NCI-H526 (cell line): ENCODE results near the gene SNURF.
"Not testable (repeated sequence)": the region's sequence is repeated elsewhere in the genome, so short reads cannot be mapped to it uniquely, and the experiment has no call there.

Experiments used
- DNase-seq, 2 experiments: peaks; one replicate each; lab custom pipeline; 2025; lab: John Stamatoyannopoulos, UW

The SNURF gene

GRCh38 chr15:24954783-24955530 is at the start of gene SNURF, which contains the start of gene SNRPN:
Gene SNURF, plus strand, starts transcription at chr15:24954987. Its CDS starts 62 bp downstream, at chr15:24955049.
Gene SNRPN, plus strand, starts transcription at chr15:24954987. Its CDS starts 19,467 bp downstream, at chr15:24974454.
- peak in 1 of 2 experiments; percentile 47 for DNase-seq

GRCh38 chr15:24916305-24917009 is 38.3 kb upstream of the SNURF start:
- DNase-seq: no peak

- DNase-seq: no peak
Measured at GRCh38 chr15:24917431-24917830, 37.4 kb upstream of the SNURF start.

- peak; percentile 62 to 65 for DNase-seq
Measured at GRCh38 chr15:24919446-24919845, 35.3 kb upstream of the SNURF start.

GRCh38 chr15:24922781-24923180 is 32.0 kb upstream of the SNURF start:
- not testable (repeated sequence) for DNase-seq

- DNase-seq: no peak
Measured at GRCh38 chr15:24924153-24924552, 30.6 kb upstream of the SNURF start.

- DNase-seq: no peak
Measured at GRCh38 chr15:24924621-24925020, 30.2 kb upstream of the SNURF start.

GRCh38 chr15:24931874-24932732 is 22.7 kb upstream of the SNURF start:
- DNase-seq: not testable (repeated sequence)

GRCh38 chr15:24933716-24934115 is 21.1 kb upstream of the SNURF start:
- DNase-seq: no peak

GRCh38 chr15:24938224-24938623 is 16.6 kb upstream of the SNURF start:
- not testable (repeated sequence) for DNase-seq

GRCh38 chr15:24940236-24940635 is 14.6 kb upstream of the SNURF start:
- DNase-seq: no peak

GRCh38 chr15:24943361-24943760 is 11.4 kb upstream of the SNURF start:
- no peak for DNase-seq

GRCh38 chr15:24944954-24945353 is 9.8 kb upstream of the SNURF start:
- no peak for DNase-seq

GRCh38 chr15:24945711-24946110 is 9.1 kb upstream of the SNURF start:
- DNase-seq: no peak

GRCh38 chr15:24948495-24948894 is 6.3 kb upstream of the SNURF start:
- DNase-seq: no peak

- peak in 1 of 2 experiments; percentile 4 for DNase-seq
Measured at GRCh38 chr15:24955531-24955921, 739 bp downstream of the SNURF start.

- peak; percentile 71 to 78 for DNase-seq
Measured at GRCh38 chr15:24956111-24956838, 1.5 kb downstream of the SNURF start.

GRCh38 chr15:24957691-24958090 is 2.9 kb downstream of the SNURF start:
- no peak for DNase-seq

GRCh38 chr15:24961967-24962366 is 7.2 kb downstream of the SNURF start:
- DNase-seq: no peak

GRCh38 chr15:24962880-24963279 is 8.1 kb downstream of the SNURF start:
- DNase-seq: no peak

GRCh38 chr15:24966364-24967103 is 11.7 kb downstream of the SNURF start:
- no peak for DNase-seq
